ENCODE data around the gene HMGB1.

- no peak for TF ChIP-seq SIN3A (IDR thresholded peaks at IDR 0.05; ENCODE audit: borderline replicate concordance, insufficient read depth, low read length)
- TF ChIP-seq POLR2AphosphoS5 (IDR thresholded peaks at IDR 0.05; ENCODE audit: low read depth, low read length), result no peak
Measured at GRCh38 chr13:30438286-30438685, 27.4 kb downstream of the HMGB1 start.

All from PFSK-1 (cell line).